Thyroid gland (tissue), 4 donors: ENCODE results near the gene PARD3B. TPM values are rescaled to one million over a fixed set of nuclear protein-coding genes. Genes with fewer than 3 reads are reported as not detected.

Experiments used
- DNase-seq, 2 donors: peaks; one replicate each; pipeline ENCODE4 v3.0.0-alpha.2; 2019
- H3K27ac ChIP-seq, 3 donors: fragments of 200-600 bp; sonication (generic); 1 replicate in 2 of 3; 2 replicates in 1 of 3; pipeline ENCODE4 v1.5.1; 2016 to 2019; ENCODE audit warnings: mild to moderate bottlenecking in 1 of 3, moderate library complexity in 1 of 3
- H3K27me3 ChIP-seq: fragments of 200-600 bp; sonication (generic); one replicate; pipeline ENCODE4 v1.5.1; 2019
- H3K36me3 ChIP-seq, 2 donors: fragments of 200-600 bp; sonication (generic); one replicate each; pipeline ENCODE4 v1.5.1; 2016 to 2019
- H3K4me1 ChIP-seq, 2 donors: fragments of 200-600 bp; sonication (generic); one replicate each; pipeline ENCODE4 v1.5.1; 2017 to 2019
- H3K4me3 ChIP-seq, 3 donors: fragments of 200-600 bp; sonication (generic); replicated peaks in 1 of 3; 1 replicate in 2 of 3; 2 replicates in 1 of 3; pipeline ENCODE4 v1.5.1; 2016; ENCODE audit warnings: mild to moderate bottlenecking in 1 of 3
- H3K9me3 ChIP-seq: fragments of 200-600 bp; sonication (generic); one replicate; pipeline ENCODE4 v1.5.1; 2017
- POLR2A ChIP-seq, 2 donors: fragments of 450-650 bp; IDR thresholded peaks; one replicate each; pipeline ENCODE4 v1.6.1; 2017; ENCODE audit warnings: antibody characterized with exemption in 2 of 2, mild to moderate bottlenecking in 2 of 2, moderate library complexity in 1 of 2
- WGBS, 2 donors: methylation state at CpG; one replicate each; pipeline ENCODE4 v1.1.5; 2017; 5-methylcytosine and 5-hydroxymethylcytosine counted together
- intact Hi-C: fragments of 100-400 bp; cut with DNase I; formaldehyde crosslinking; loops from one replicate; pipeline ENCODE4 v1.15.1; 2023
- total RNA-seq, 4 donors: library from RNA; depleted of rRNA; stranded (reverse); fragments of >200 nt; gene quantifications; one replicate each; pipeline ENCODE4 v1.2.3, GENCODE V29; 2016
- TF ChIP-seq, protein P1 (sequence below), 6 experiments: fragments of 200-600 bp in 3 of 6; fragments of 450-650 bp in 3 of 6; sonication (generic) in 3 of 6; IDR thresholded peaks; one replicate each; pipeline ENCODE4 v1.5.1; 2016 to 2019; ENCODE audit warnings: antibody characterized with exemption in 6 of 6, mild to moderate bottlenecking in 2 of 6, inconsistent platforms in 1 of 6, moderate library complexity in 1 of 6

The PARD3B gene
- total RNA-seq, 4 donors from 2014 or later, result 27.0 to 43.4 (median 34.6) TPM

DNA sequence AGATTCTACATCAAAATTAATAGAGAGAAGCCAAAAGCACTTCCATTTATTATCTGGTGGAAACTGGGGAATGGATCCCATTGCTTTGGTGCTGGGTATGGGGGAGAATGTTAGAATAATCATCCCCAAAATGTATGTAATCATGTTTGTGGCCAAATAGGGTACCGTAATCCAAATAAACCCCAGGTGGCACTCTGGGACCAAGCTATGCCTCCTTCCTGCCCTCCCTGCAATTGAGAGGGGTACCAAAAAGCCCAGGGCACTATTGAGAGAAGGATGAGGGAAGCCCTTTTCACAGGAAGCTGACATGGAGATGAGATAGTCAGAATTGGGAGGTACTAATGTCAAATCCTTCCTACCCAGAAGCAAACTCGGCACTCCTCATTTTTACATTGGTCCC is 1051.3 kb downstream of the PARD3B start:
- Histone ChIP-seq H3K27me3 (no peaks in the 10 kb centered on the region), H3K4me1 (no peaks in the 10 kb centered on the region), H3K27ac (no peak overlapping the region), H3K4me3 (no peak overlapping the region), H3K36me3 (no peaks in the 10 kb centered on the region), H3K9me3 (no peaks in the 10 kb centered on the region)
- no peak for DNase-seq
- intact Hi-C loops, result no loop called here
- WGBS, 2 donors, result 93 to 96% methylated on average over 2 of the region's 2 CpGs
- TF ChIP-seq, protein P1, sequence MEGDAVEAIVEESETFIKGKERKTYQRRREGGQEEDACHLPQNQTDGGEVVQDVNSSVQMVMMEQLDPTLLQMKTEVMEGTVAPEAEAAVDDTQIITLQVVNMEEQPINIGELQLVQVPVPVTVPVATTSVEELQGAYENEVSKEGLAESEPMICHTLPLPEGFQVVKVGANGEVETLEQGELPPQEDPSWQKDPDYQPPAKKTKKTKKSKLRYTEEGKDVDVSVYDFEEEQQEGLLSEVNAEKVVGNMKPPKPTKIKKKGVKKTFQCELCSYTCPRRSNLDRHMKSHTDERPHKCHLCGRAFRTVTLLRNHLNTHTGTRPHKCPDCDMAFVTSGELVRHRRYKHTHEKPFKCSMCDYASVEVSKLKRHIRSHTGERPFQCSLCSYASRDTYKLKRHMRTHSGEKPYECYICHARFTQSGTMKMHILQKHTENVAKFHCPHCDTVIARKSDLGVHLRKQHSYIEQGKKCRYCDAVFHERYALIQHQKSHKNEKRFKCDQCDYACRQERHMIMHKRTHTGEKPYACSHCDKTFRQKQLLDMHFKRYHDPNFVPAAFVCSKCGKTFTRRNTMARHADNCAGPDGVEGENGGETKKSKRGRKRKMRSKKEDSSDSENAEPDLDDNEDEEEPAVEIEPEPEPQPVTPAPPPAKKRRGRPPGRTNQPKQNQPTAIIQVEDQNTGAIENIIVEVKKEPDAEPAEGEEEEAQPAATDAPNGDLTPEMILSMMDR (IDR thresholded peaks at IDR 0.05), result no peak
- no peak for TF ChIP-seq POLR2A (IDR thresholded peaks at IDR 0.05)

DNA sequence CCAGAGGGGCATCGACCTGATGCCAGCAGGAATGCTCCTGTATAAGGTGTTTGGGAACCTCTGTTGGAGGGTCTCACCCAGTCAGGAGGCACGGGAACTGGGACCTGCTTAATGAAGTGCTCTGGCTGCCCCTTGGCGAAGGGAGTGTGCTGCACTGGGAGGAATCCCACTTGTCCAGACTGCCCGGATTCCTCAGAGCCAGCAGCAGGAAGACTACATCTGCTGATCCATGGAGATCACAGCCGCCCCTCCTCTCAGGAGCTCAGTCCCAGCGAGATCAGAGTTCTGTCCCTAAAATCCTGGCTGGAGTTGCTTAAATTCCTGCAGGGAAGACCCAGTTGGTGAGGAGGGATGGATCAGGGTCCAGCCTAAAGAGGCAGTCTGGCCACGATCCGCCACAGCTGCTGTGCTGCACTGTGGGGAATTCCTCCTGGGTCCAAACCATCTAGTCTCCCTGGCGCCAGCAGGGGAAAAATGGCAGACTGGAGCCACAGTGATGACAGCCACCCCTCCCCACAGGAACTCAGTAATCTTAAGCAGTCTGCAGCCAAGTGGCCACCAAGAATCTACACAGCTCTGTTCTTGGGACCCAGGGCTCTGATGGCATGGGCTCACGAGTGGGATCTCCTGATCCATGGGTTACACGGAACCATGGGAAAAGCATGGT is 1060.5 kb downstream of the PARD3B start:
- TF ChIP-seq, protein P1 (IDR thresholded peaks at IDR 0.05), result no peak
- TF ChIP-seq POLR2A (IDR thresholded peaks at IDR 0.05), result no peak
- Histone ChIP-seq H3K9me3 (no peaks in the 10 kb centered on the region), H3K36me3 (no peaks in the 10 kb centered on the region), H3K27ac (no peak overlapping the region), H3K27me3 (no peaks in the 10 kb centered on the region), H3K4me3 (no peak overlapping the region), H3K4me1 (no peaks in the 10 kb centered on the region)
- WGBS, 2 donors, result 98 to 100% methylated on average over 3 to 9 of the region's 11 CpGs
- intact Hi-C loops, result no loop called here
- DNase-seq, result no peak

GRCh38 chr2:205607146-205607545 is 1061.9 kb downstream of the PARD3B start:
- intact Hi-C loops, result no loop called here
- WGBS, 2 donors, result 81 to 85% methylated on average over 3 of the region's 3 CpGs
- no peaks in the 10 kb centered on the region for H3K9me3 ChIP-seq
- no peak overlapping the region for H3K27ac ChIP-seq
- TF ChIP-seq, protein P1 (IDR thresholded peaks at IDR 0.05), result no peak
- no peak for TF ChIP-seq POLR2A (IDR thresholded peaks at IDR 0.05)
- no peak overlapping the region for H3K4me3 ChIP-seq
- no peaks in the 10 kb centered on the region for H3K36me3 ChIP-seq
- no peaks in the 10 kb centered on the region for H3K27me3 ChIP-seq
- DNase-seq, result no peak
- H3K4me1 ChIP-seq, result no peaks in the 10 kb centered on the region

GRCh38 chr2:205609113-205609512 is 1063.8 kb downstream of the PARD3B start:
- Histone ChIP-seq H3K9me3 (no peaks in the 10 kb centered on the region), H3K36me3 (no peaks in the 10 kb centered on the region), H3K27ac (no peak overlapping the region), H3K4me1 (no peaks in the 10 kb centered on the region), H3K4me3 (no peak overlapping the region), H3K27me3 (no peaks in the 10 kb centered on the region)
- intact Hi-C loops, result no loop called here
- TF ChIP-seq, protein P1 (IDR thresholded peaks at IDR 0.05), result no peak
- DNase-seq, result no peak
- WGBS, 2 donors, result 37 to 47% methylated on average over 8 of the region's 8 CpGs

DNA sequence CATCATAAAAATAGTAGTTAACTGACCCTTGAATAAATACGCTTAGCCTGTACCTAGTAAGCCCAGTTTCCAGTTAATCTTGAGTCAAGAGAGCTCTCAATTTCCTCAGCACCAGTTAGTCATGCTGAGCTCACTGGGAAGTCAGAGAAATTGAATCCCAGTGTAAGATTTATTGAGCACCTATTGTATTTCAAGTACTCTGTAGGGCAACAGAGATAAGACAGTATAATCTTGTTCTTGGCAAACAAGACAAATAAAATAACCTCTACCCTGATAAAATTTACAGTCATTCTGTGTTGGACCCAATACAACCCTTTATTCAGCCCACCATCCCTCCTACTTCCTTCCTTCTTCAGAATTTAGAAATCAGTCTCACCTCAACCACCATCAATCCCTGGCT is 1065.2 kb downstream of the PARD3B start:
- TF ChIP-seq, protein P1 (IDR thresholded peaks at IDR 0.05), result no peak
- intact Hi-C loops, result no loop called here
- no peaks in the 10 kb centered on the region for H3K4me1 ChIP-seq

More for the DNA sequence above, 1065.2 kb downstream of the PARD3B start:
- no peaks in the 10 kb centered on the region for H3K9me3 ChIP-seq
- H3K27ac ChIP-seq, result no peak overlapping the region
- no peaks in the 10 kb centered on the region for H3K27me3 ChIP-seq
- no peak overlapping the region for H3K4me3 ChIP-seq
- H3K36me3 ChIP-seq, result no peaks in the 10 kb centered on the region
- 96 to 97% methylated on average over 1 of the region's 1 CpG for WGBS, 2 donors
- no peak for DNase-seq
